ENCODE data around the gene CILP2. TPM values are rescaled to one million over a fixed set of nuclear protein-coding genes. Genes with fewer than 3 reads are reported as not detected.

The CILP2 gene
- total RNA-seq, 2 donors from 2014 or later, result 3.6 to 9.9 TPM

- Histone ChIP-seq H3K27ac (ENCODE audit: low read depth, low read length) (no peak overlapping the region), H3K9ac (ENCODE audit: extremely low read depth, low read length, poor library complexity, severe bottlenecking) (no peak overlapping the region), H3K27me3 (ENCODE audit: control insufficient read depth, insufficient read depth, low read length, poor library complexity, severe bottlenecking) (no peaks in the 10 kb centered on the region), H3K36me3 (ENCODE audit: control insufficient read depth, insufficient read depth, low read length) (peaks cover 5% of the 10 kb centered on the region), H3K4me1 (ENCODE audit: control insufficient read depth, insufficient read depth, low read length) (no peaks in the 10 kb centered on the region), H3K9me3 (ENCODE audit: control insufficient read depth, low read length) (no peaks in the 10 kb centered on the region), H3K4me3 (ENCODE audit: low read length) (no peak overlapping the region)
- H3K36me3 Mint-ChIP-seq (ENCODE audit: low read depth), result peaks cover 8% of the 10 kb centered on the region
- 86 to 88% methylated on average over 4 of the region's 4 CpGs for whole genome bisulfite sequencing, 2 experiments (ENCODE audit: insufficient coverage in 1 of 2, insufficient read length in 1 of 2)
- no peaks in the 10 kb centered on the region for H3K9me3 Mint-ChIP-seq
- H3K27me3 Mint-ChIP-seq (ENCODE audit: insufficient read depth), result no peaks in the 10 kb centered on the region
- no peak overlapping the region for H3K27ac Mint-ChIP-seq
- no peaks in the 10 kb centered on the region for H3K4me1 Mint-ChIP-seq
- DNase-seq, result no peak
- no peak overlapping the region for H3K4me3 Mint-ChIP-seq
- TF ChIP-seq CTCF (conservative IDR thresholded peaks at IDR 0.05), result no peak
Measured at GRCh38 chr19:19559931-19560330, 21.9 kb downstream of the CILP2 start.

GRCh38 chr19:19561946-19562664 is 24.0 kb downstream of the CILP2 start:
- no peak for TF ChIP-seq CTCF (conservative IDR thresholded peaks at IDR 0.05)
- 87 to 94% methylated on average over 15 to 26 of the region's 26 CpGs for WGBS, 2 experiments (ENCODE audit: insufficient coverage in 1 of 2, insufficient read length in 1 of 2)
- Mint-ChIP-seq H3K9me3 (no peaks in the 10 kb centered on the region), H3K36me3 (ENCODE audit: low read depth) (peaks cover 12% of the 10 kb centered on the region), H3K27me3 (ENCODE audit: insufficient read depth) (no peaks in the 10 kb centered on the region), H3K27ac (peak overlapping the region; percentile 72), H3K4me3 (no peak overlapping the region), H3K4me1 (no peaks in the 10 kb centered on the region)
- Histone ChIP-seq H3K4me1 (ENCODE audit: control insufficient read depth, insufficient read depth, low read length) (no peaks in the 10 kb centered on the region), H3K27me3 (ENCODE audit: control insufficient read depth, insufficient read depth, low read length, poor library complexity, severe bottlenecking) (no peaks in the 10 kb centered on the region), H3K9ac (ENCODE audit: extremely low read depth, low read length, poor library complexity, severe bottlenecking) (no peak overlapping the region), H3K4me3 (ENCODE audit: low read length) (no peak overlapping the region), H3K27ac (ENCODE audit: low read depth, low read length) (no peak overlapping the region), H3K9me3 (ENCODE audit: control insufficient read depth, low read length) (no peaks in the 10 kb centered on the region), H3K36me3 (ENCODE audit: control insufficient read depth, insufficient read depth, low read length) (peaks cover 5% of the 10 kb centered on the region)
- no peak for DNase-seq

GRCh38 chr19:19562665-19563347 is 24.7 kb downstream of the CILP2 start:
- peak; percentile 69 for DNase-seq
- Mint-ChIP-seq H3K36me3 (ENCODE audit: low read depth) (peaks cover 15% of the 10 kb centered on the region), H3K4me3 (no peak overlapping the region), H3K27me3 (ENCODE audit: insufficient read depth) (no peaks in the 10 kb centered on the region), H3K4me1 (no peaks in the 10 kb centered on the region), H3K27ac (no peak overlapping the region), H3K9me3 (no peaks in the 10 kb centered on the region)
- no peaks in the 10 kb centered on the region for H3K27me3 ChIP-seq (ENCODE audit: control insufficient read depth, insufficient read depth, low read length, poor library complexity, severe bottlenecking)
- 93 to 94% methylated on average over 6 to 17 of the region's 17 CpGs for WGBS, 2 experiments (ENCODE audit: insufficient coverage in 1 of 2, insufficient read length in 1 of 2)
- H3K27ac ChIP-seq (ENCODE audit: low read depth, low read length), result no peak overlapping the region
- no peak overlapping the region for H3K9ac ChIP-seq (ENCODE audit: extremely low read depth, low read length, poor library complexity, severe bottlenecking)
- TF ChIP-seq CTCF (conservative IDR thresholded peaks at IDR 0.05), result peak; percentile 53
- no peak overlapping the region for H3K4me3 ChIP-seq (ENCODE audit: low read length)
- H3K4me1 ChIP-seq (ENCODE audit: control insufficient read depth, insufficient read depth, low read length), result no peaks in the 10 kb centered on the region
- H3K36me3 ChIP-seq (ENCODE audit: control insufficient read depth, insufficient read depth, low read length), result peaks cover 5% of the 10 kb centered on the region
- H3K9me3 ChIP-seq (ENCODE audit: control insufficient read depth, low read length), result no peaks in the 10 kb centered on the region

All from endodermal cell (in vitro differentiated cells).